Loucy (cell line): ENCODE data around the gene CDX1.

Experiments used
- EZH2phosphoT487 ChIP-seq: fragments of 200-600 bp; IDR thresholded peaks from 2 replicates; pipeline ENCODE4 v1.6.1; 2018; ENCODE audit warnings: antibody characterized with exemption, mild to moderate bottlenecking, moderate library complexity, borderline replicate concordance
- TF ChIP-seq, protein P1 (sequence below): fragments of 200-600 bp; sonication (generic); conservative IDR thresholded peaks from 2 replicates; pipeline ENCODE4 v1.5.1; 2014; ENCODE audit warnings: mild to moderate bottlenecking, antibody characterized with exemption, low read length

DNA sequence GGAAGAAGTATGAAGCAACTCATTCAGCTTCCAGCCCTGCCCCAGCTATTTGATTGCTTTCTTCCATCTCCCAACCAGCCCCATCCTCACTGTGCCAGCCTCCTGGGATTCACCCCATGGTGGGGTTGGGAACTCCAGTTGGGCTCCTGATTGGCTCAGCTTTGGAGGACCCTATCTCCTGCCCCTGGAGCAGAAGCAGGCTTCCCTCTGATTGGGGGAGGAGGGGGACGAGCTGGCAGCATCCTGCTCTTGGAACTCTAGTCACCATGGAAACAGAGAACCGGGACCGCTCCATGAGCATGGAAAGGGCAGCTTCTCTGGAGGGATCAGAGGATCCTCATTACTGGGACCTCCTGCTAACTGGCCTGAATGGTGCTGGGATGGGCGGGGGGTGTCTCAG lies 25.9 kb downstream of the CDX1 start:
- TF ChIP-seq, protein P1, sequence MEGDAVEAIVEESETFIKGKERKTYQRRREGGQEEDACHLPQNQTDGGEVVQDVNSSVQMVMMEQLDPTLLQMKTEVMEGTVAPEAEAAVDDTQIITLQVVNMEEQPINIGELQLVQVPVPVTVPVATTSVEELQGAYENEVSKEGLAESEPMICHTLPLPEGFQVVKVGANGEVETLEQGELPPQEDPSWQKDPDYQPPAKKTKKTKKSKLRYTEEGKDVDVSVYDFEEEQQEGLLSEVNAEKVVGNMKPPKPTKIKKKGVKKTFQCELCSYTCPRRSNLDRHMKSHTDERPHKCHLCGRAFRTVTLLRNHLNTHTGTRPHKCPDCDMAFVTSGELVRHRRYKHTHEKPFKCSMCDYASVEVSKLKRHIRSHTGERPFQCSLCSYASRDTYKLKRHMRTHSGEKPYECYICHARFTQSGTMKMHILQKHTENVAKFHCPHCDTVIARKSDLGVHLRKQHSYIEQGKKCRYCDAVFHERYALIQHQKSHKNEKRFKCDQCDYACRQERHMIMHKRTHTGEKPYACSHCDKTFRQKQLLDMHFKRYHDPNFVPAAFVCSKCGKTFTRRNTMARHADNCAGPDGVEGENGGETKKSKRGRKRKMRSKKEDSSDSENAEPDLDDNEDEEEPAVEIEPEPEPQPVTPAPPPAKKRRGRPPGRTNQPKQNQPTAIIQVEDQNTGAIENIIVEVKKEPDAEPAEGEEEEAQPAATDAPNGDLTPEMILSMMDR = no peak
- TF ChIP-seq EZH2phosphoT487 = no peak
